IPS-NIHi11 (cell line): ENCODE measurements around the gene CERS2.

Source experiments
- DNase-seq: peaks from one replicate; pipeline ENCODE4 v3.0.0; 2012; ENCODE audit warnings: mixed read lengths, low spot score

CERS2 gene

DNA sequence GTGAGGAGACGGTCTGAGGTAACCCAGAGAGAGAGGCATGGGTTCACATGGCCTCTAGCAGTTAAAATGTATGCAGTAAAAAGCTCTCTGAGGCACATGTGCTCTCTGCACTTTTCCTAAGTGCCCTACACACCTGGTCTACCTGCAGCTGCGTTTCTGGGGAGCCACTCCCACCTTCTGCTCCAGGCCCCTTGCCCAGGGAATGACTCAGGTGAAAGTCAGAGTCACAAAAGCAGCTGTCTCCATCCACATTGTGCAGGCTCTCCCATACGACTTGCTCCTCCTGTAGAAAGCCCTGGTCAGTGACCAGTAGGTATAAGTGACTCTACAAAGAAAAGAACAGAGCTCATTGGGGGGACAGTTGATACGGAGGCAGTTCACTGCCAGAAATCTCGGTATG lies 23.3 kb upstream of the CERS2 start:
- no peak for DNase-seq

- DNase-seq, result no peak
Measured at GRCh38 chr1:150997126-150997872, 22.7 kb upstream of the CERS2 start.

GRCh38 chr1:150995896-150996295 lies 21.3 kb upstream of the CERS2 start:
- peak; percentile 48 for DNase-seq

- no peak for DNase-seq
Measured at GRCh38 chr1:150995460-150995859, 20.8 kb upstream of the CERS2 start.

DNA sequence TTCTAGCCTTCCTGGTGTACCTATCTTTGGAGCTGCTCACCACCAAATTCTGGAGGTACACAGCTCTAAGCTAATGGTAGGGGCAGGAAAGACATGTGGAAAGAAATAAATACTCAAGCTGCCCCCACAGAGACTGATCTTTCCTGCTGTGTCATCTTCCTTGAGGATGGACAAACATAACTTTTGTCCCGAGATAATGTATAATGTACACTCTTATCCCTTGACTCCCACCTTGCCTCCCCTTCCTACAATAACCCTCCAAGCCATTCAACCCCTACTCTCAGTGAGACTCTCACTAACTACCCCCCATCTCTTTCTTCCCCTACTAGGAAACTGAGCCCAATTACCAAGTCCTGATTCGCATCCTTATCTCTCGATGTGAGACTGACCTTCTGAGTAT lies 19.6 kb upstream of the CERS2 start:
- no peak for DNase-seq

DNA sequence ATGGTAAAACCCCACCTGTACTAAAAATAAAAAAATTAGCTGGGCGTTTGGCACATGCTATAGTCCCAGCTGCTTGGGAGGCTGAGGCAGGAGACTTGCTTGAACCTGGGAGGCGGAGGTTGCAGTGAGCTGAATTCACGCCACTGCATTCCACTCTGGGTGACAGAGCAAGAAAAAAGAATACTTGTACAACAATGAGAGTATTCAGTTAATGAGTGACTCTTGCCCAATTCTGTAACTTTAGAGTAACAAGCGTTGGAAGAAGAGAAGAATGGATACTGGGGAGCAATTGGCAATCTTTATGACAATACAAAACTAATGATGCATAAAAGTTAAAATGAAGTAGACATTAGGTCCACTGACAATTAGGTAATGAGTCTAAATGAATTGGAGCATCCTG lies 18.0 kb upstream of the CERS2 start:
- no peak for DNase-seq

- no peak for DNase-seq
Measured at GRCh38 chr1:150987924-150988323, 13.3 kb upstream of the CERS2 start.

DNA sequence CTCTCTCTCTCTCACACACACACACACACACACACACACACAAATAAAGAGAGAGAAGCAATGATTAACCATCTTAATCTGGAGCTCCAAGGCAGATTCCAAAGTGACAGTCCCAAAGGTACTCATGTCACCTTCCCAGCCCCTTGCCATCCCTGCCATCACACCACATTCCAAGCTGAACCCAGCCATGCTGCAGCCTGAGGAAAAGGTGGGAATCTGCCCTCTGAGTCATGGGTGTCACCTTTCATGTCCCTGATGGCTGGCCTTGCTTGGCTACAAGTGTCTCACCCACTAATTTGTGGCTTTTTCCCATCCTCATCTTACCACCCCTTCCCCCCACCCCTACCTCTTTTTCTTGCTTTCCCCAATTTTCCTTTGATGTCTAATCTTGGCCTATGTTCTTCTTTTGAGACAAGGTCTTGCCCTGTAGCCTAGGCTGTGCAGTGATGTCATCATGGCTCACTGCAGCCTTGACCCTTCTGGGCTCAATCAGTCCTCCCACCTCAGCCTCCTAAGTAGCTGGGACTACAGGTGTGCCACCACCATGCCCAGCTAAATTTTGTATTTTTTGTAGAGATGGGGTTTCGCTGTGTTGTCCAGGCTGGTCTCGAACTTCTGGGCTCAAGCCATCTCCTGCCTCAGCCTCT lies 10.7 kb upstream of the CERS2 start:
- DNase-seq, result no peak

DNA sequence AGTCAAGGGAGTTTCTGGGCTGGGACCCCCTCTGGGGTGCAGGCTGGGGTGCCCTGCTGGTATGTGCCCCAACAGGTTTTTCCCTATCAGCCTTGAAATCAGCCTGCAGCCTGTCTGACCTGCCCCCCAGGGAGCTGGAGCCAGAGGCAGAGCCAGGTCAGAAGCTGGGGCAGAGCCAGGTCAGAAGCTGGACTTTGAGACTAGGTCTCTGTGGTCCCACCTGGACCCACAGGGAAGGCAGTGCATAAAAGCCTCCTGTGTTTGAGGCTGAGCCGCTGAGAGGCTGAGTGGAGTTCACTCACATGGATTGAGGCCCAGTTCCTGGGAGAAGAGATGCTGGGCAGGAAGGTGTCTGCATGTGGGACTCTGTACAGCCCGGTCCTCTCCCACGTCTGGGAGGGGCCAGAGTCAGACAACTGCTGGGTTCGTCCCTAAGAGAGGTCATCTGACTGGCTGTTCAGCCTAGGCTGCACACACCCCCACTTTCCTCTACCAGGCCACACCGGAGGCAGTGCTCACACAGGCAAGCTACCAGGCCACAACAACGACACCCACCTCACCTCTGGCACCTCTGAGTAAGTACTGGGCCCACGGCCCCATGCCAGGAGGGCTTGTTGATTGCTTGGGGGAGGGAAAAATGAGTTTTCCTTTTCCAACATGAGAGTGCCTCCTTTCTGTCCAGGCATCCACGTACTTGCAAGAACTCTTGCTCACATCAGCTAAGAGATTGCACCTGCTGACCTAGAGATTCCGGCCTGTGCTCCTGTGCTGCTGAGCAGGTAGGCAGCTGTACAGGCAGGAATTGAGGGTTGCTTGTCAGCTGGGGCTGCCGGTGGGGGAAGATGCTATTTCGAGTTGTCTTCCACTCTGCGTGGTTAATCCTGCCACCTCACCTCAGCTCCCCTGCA lies 7.4 kb upstream of the CERS2 start, which contains the start of gene ANXA9:
Gene ANXA9 (plus strand): TSS at position 488 of the 908 bp plus-strand sequence. CDS start 814 bp downstream, outside the sequence.
- DNase-seq, result peak; percentile 53

- peak; percentile 87 for DNase-seq
Measured at GRCh38 chr1:150981177-150981804, 6.7 kb upstream of the CERS2 start.

- DNase-seq, result peak; percentile 84
Measured at GRCh38 chr1:150979092-150980056, 4.7 kb upstream of the CERS2 start.

GRCh38 chr1:150976879-150977694 lies 2.5 kb upstream of the CERS2 start:
- peak; percentile 65 for DNase-seq

DNA sequence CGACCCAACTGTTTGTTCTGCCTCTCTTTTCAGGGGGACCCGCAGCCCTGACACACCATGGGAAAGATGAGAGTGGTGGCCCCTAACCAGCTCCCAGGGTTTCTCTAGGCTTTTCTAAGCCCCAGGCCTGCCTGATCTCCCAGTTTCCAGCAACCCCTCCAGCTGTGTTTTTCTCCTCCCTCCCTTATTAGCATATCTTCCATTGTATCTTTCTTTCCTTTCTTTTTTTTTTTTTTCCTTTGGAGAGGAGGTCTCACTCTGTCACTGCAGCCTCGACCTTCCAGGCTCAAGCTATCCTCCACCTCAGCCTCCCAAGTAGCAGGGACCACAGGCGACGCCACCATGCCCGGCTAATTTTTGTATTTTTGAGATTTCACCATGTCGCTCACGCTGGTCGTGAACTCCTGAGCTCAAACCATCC lies 1.8 kb upstream of the CERS2 start:
- DNase-seq, result peak; percentile 47

- DNase-seq, result peak; percentile 60
Measured at GRCh38 chr1:150973836-150974579, 627 bp downstream of the CERS2 start.

GRCh38 chr1:150973258-150973835 lies 1.3 kb downstream of the CERS2 start:
- DNase-seq, result no peak

DNA sequence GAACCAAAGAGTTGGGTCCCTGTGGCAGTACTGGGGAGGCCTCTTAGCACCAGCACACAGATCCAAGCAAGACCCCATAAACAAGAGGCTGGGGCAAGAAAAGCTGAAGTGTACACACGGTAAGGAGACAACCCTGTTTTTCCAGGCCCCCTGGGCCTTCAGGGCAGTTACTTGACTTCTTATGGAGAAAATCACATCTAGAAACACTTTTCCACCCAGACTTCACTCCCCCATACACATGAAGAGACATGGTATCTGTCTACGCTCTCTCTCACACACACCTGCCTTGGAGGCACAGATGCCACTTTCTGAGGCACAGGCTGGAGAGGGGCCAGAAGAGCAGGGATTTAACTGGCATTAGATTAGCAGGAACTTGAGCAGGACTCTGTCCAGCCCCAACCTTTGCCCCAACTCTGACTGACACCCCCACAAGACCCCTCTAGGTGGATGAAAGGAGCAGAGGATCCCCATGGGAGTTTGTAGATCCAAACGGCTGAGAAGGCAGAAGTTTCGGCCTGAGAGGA lies 2.2 kb downstream of the CERS2 start:
- no peak for DNase-seq

DNA sequence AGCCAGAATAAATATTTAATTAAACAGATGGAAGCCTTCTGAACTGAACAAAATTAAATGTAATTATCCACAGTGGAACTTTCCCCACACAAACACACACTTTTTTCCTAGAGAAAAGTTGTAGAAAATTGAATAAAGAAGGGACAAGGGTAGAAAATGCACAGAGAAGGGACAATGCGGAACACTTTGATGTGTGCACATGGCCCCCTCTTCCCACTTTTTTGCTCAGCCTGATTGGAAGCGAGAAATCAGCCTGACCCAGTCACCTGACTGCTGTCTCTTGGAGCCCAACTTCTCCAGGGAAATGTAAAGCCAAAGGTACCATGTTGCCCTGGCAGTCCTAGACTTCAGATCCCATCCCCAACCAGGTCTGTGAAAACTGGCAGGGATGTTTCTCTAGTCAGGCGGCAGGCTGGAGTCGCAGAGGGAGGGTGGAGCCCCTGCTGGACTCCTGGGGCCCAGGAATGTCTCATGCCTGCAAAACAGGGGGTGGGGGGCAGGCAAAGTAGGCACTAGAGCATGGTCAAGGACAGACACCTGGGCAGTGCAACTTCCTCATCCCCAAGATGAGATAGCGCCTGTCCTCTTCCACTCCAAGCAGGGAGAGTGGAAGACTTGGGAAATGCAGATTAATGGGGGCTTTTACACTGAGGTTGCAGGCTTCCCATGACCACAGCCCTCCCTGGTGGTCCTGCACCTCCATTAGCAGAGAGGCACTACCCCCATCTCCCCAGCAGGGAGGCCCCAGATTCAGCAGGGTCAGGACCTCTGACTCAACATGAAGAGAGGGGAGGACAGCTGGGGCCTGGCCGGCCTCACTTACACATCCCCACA lies 2.8 kb downstream of the CERS2 start:
- DNase-seq, result peak; percentile 38
